ENCODE results near the gene PTPRN2.
"Not testable (repeated sequence)": the region's sequence is repeated elsewhere in the genome, so short reads cannot be mapped to it uniquely, and the experiment has no call there.

The PTPRN2 gene

DNA sequence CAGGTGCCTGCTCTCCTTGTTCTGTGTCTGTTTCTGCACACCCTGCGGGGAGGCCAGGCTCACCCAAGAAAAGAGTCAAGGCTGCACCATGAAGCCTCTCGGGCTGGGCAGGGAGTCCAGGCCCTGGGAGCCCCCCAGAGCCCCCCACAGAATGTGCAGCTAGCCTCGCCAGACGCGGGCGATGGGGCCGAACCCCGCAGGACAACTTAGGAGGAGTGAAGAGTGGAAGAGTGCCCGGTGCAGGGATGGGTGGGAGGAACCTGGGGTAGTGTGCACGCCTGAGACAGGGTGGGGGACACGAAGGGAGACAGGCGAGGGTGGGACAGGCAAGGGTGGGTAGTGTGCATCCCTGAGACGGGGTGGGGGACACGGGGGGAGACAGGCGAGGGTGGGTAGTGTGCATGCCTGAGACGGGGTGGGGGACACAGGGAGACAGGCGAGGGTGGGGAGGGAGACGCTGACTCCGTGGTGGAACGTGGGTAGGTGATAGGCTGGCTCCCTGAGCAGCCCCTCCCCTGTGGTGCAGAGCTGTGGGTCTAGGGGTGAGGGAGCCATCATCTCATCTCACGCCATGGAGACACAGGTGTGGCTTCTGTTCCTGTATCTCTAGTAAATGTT lies 635.5 kb downstream of the PTPRN2 start:
- no peak for DNase-seq

DNA sequence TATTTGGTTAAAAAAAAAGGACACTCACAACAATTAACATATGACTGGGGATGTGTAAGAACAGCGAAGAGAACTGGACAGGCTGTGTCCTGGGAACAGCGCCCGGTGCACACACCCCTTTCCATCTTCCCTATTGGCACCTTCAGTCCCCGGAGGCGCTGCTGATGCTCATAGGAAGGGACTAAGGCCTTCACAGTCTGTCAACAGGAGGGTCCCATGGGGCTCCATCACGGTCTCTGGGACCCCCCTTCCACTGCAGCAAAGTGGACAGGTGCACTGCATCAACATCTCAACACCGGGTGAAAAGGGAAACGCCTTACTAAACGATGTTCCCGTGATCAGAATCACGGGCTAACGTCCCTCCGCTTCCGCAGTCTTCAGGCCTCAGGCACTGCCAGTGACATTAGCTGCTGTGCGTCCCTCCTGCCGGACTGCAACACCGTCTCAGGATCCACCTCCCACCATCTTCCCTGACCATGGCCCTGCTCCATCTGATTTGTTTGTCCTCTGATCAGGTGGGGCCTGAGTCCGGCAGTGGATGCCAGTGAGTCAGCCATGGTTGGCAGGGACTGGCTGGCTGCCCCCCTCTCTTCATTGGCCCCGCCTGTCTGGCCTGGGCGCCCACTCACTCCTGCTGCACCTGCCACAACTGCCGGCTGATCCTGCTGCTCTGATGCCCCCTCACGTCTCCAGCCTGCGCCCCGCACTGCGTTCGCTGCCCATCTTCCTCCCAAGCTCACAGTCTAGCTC lies 636.1 kb downstream of the PTPRN2 start:
- no peak for DNase-seq

DNA sequence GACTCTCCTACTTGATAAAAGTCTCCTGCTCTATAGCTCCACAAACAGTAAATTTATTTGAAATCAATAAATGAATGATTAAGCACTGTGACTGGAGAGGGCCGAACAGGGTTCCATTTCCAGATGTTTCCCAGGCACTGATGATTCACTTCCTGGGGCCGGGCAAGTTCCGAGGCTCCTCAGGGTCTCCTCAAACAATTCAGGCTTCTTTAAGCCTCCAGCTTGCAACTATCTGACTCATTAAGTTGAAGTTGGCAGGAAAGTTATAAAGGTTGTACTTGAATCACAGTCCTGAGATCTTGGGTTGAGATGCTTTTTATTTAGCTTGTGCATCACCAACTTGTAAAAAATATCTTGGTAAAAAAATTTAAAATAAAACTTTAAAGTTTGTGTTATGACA lies 637.9 kb downstream of the PTPRN2 start:
- DNase-seq: no peak

DNA sequence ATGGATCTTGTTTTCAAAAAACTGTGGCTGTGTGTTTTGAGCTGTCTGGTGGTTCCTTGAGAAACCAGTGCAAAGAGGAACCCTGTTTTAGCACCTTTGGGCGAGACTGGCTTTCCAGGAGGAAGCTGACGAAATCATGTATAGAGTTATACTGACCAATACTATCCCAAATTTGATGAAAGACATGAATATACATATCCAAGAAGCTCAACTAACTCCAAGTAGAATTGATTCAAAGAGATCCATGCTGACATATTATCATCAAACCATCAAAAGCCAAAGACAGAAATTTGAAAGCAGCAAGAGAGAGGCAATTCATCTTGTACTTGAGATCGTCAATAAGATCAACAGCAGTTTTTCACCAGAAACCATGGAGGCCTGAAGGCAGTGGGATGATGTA lies 640.1 kb downstream of the PTPRN2 start:
- DNase-seq: no peak

DNA sequence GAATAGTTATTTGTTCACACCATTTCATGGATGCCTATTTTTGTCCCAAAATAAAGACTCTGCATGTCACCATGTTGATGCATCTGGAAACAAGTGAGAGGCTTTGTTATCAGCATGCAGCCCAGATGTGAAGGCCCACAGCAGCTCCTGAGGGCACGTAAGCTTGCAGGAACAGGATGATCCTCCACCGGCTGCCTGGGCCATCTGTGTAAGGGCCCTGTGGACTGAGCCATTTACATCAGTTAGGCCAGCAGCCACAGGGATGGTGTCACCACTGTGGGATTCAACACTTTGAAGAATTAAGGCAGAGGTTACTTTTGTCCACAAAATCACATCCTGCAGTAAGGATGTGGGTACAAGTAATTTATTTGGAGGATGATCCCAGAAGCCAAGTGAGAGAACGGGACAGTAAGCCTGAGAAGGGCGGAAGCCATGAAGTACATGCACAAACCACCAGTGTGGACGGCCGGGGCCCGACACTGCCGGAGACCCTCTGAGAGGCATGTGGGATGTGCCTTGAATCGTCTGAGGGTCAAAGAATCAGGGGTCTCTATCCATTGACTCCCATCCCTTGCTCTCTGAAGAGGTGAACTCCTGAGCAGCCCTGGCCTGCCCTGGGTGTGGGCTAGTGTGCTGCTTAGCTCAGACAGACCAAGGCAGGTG lies 641.1 kb downstream of the PTPRN2 start:
- DNase-seq: no peak

DNA sequence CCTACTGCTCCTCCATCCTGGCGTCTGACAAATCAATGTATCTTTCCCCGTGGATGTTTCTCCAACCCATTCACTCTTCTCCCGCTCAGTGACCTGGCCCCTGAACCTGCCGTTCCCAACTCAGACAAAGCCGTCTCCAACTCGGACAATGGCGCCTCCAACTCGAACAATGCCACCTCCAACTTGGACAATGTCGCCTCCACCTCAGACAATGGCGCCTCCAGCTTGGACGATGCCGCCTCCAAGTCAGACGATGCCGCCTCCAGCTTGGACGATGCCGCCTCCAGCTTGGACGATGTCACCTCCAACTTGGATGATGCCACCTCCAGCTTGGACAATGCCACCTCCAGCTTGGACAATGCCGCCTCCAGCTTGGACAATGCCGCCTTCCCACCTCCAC lies 642.2 kb downstream of the PTPRN2 start:
- DNase-seq: no peak

DNA sequence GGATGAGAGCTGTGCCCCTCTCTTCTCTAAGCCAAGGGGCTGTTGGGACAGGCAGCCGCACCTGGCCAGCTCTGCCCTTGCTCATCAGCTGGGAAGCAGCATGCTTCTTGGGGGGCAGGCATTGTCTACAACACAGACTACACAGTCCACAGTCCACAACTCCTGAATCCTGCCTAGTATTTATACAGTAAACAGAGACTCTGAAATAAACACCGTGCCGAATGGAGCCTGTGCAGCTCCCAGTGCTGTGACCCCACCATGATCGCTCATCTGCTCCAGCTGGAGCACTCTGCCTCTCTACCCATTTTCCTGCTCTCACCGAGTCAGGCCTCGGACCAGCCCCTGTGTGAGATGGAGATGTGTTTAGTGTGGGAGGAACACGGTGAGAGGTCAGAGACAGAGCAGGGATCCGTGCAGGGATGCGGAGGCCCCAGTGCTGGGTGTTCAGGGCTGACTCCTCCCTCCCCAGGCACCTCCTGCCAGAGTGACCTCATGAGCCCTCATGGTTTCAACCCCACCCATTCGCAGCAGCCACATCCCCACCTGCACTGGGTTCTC lies 642.8 kb downstream of the PTPRN2 start:
- no peak for DNase-seq

DNA sequence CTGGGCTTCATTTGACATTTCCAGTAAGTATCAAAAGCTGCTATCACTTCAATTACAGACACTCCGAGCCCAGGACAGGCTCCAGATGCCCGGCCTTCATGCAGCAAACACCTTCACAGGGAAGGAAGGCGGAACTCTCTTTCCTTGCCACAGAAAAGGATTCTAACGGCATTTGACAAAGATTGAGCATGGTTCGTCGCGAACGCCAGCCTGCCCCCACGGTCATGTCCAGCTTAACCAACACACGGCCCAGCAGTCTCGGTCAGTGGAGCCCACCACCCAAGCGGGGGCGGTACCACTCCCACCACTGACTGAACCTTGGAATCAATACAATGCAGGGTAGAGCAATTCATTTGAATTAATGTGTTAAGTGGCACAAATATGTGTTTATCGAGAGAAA lies 643.6 kb downstream of the PTPRN2 start:
- no peak for DNase-seq

DNA sequence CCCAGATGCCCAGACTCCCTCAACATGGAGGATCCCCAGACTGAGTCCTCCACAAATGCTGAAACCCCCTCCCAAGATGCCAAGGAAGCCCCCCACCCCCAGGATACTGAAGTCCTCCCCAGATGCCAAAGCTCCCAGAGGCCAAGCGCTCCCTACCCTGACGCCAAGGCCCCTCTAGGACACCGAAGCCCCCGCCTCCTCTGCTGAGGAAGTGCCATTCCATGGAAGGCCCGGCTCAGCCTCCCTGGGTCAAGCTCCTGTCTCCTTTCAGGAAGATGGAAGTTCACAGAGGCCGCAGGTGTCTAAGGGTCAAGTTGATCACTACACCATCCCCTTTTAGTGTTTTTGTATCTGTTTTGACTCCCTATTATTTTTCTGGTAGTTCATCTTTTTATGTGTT lies 644.1 kb downstream of the PTPRN2 start:
- DNase-seq: no peak

DNA sequence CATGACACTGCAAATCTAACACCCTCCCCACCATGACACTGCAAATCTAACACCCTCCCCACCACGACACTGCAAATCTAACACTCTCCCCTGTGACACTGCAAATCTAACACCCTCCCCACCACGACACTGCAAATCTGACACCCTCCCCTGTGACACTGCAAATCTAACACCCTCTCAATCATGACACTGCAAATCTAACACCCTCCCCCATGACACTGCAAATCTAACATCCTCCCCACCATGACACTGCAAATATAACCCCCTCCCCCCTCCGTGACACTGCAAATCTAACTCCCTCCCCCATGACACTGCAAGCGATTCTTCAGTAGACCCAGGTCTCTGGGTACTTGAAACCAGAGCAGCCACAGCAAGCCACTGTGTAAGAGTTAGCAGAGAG lies 646.4 kb downstream of the PTPRN2 start:
- DNase-seq: no peak

DNA sequence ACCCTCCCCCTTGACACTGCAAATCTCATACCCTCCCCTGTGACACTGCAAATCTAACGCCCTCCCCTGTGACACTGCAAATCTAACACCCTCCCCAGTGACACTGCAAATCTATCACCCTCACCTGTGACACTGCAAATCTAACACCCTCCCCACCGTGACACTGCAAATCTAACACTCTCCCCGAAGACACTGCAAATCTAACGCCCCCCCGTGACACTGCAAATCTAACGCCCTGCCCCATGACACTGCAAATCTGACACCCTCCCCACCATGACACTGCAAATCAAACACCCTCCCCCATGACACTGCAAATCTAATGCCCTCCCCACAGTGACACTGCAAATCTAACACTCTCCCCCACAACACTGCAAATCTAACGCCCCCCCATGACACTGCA lies 647.1 kb downstream of the PTPRN2 start:
- no peak for DNase-seq

DNA sequence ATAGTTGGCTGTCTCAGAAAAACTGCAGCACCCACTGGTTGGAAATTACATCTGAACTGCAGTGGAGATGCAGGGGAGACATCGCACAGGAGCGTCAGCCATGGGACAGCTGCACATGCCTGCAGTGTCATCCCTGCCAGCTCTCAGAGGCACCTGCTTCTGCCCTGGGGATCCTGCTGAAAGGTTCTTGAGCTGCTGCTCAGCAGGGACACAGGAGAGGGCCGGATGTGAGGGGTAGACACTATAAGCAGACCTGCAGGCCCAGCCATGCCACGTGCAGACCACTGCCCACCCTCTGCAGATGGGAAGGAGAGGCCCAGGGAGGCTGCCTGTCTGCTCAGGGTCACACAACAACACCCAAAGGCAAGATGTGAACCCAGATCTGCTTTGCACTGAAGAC lies 649.4 kb downstream of the PTPRN2 start:
- no peak for DNase-seq

DNA sequence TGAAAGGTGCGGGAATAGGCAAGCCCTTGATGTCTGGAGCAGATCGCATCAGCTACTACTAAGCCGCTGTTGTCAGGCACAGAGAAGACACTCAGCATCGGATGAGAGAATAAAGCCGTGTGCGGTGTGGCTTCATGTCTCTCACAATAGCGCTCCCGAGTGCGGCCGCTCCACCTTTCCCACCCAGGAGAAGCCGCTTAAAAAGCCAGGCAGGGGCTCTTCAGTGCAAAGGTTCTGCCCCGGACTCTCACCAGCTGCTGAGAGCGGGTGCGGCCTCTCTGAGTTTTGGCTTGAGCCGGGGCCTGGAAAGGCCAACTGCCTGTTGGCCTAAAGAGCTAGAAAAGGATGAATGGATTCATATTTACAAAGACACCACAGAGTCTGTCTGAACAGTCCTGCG lies 650.2 kb downstream of the PTPRN2 start:
- no peak for DNase-seq

DNA sequence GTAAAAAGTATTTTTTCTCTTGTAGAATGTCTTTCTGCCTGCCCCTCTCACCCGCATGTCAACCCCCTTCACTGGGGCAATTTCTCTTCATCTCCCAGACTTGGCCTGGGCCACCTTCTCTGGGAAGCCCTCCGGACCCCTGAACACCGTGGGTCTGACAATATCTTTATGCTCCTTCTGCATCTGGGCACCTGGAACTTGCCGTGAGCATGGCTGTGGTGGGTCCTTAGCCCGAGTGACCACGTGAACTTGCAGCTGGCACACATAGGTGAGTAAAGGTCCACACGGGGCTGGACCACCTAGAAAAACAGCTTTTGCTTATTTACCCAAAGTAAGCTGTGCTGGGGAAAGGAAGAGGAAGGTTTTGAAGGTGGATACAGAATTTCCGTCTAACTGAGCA lies 650.6 kb downstream of the PTPRN2 start:
- no peak for DNase-seq

DNA sequence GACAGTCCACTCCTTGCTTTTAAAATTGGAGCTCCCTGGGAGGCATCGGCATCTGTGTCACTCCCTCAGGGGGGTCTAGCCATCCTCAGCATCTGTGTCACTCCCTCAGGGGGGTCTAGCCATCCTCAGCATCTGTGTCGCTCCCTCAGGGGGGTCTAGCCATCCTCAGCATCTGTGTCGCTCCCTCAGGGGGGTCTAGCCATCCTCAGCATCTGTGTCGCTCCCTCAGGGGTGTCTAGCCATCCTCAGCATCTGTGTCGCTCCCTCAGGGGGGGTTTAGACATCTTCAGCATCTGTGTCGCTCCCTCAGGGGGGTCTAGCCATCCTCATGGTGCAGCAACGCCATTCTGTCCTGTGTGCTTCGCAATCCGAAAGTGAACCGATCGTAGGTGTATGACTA lies 651.9 kb downstream of the PTPRN2 start:
- not testable (repeated sequence) for DNase-seq

DNA sequence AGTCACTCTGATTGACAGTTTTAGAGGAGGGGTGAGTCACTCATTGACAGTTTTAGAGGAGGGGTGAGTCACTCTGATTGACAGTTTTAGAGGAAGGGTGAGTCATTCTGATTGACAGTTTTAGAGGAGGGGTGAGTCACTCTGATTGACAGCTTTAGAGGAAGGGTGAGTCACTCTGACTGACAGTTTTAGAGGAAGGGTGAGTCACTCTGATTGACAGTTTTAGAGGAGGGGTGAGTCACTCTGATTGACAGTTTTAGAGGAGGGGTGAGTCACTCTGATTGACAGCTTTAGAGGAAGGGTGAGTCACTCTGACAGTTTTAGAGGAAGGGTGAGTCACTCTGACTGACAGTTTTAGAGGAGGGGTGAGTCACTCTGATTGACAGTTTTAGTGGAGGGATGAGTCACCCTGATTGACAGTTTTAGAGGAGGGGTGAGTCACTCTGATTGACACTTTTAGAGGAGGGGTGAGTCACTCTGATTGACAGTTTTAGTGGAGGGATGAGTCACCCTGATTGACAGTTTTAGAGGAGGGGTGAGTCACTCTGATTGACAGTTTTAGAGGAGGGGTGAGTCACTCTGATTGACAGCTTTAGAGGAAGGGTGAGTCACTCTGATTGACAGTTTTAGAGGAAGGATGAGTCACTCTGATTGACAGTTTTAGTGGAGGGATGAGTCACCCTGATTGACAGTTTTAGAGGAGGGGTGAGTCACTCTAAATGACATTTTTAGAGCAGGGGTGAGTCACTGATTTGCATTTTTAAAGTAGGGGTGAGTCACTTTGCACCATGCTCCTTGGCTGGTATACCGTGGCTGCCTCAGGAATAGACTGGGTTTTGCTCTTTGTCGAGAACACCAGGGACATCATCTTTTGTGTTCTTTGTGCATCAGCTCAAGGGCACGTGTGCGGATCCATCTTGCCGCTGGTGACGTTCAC lies 654.1 kb downstream of the PTPRN2 start:
- DNase-seq: not testable (repeated sequence)

DNA sequence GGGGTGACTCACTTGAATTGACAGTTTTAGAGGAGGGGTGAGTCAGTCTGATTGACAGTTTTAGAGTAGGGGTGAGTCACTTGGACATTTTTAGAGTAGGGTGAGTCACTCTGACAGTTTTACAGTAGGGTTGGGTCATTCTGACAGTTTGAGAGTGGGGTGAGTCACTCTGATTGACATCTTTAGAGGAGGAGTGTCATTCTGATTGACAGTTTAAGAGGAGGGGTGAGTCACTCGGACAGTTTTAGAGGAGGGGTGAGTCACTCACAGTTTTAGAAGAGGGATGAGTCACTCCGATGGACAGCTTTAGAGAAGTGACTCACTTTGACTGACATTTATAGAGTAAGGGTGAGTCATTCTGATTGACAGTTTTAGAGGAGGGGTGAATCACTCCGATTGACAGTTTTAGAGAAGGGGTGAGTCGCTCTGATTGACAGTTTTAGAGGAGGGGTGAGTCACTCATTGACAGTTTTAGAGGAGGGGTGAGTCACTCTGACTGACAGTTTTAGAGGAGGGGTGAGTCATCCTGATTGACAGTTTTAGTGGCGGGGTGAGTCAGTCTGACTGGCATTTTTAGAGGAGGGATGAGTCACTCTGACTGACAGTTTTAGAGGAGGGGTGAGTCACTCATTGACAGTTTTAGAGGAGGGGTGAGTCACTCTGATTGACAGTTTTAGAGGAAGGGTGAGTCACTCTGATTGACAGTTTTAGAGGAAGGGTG lies 655.0 kb downstream of the PTPRN2 start:
- no peak for DNase-seq

DNA sequence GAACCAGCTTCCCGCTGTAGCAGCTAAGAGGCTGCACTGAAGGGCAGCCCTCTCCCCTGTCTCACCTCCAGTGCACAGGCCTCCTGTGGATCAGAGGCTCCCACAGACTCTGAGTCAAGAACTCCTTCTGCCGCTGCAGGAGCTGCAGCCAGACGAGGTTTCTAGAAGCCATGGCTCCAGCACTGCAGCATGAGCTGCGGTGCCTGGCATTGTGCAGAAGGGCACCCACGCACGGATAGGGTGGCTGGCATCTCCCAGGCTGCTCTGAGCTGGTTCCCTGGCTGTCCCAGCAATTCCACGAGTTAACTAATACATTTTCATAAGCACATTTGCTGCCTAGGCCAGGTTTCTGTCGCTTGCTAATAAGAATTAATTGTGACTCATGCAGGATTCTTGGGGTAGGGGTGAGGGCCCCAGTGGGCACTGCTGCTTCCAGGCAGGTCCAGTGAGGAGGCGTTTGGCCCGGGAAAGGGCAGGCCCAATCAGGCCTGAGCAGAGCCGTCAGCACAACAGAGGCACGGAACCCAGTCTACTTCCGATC lies 656.6 kb downstream of the PTPRN2 start:
- no peak for DNase-seq

DNA sequence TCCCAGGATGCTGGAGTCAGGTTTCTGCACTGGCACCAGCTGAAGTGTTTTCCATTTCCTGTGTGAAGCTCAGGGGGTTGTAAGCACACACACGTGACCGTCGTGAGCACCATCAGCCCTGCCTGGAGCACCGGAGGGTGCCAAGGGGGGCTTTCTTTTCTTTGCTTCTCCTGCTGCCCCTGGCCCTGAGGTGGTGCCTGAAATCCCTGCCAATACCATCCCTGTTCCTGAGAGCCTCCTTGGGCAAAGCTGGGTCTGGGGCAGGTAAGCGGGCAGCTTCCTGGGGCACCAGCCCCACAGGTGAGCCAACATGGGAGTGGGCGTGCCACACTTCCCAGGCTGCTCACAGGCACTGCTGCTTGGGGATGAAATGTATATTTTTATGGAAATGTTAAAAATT lies 657.2 kb downstream of the PTPRN2 start:
- DNase-seq: peak; percentile 9

DNA sequence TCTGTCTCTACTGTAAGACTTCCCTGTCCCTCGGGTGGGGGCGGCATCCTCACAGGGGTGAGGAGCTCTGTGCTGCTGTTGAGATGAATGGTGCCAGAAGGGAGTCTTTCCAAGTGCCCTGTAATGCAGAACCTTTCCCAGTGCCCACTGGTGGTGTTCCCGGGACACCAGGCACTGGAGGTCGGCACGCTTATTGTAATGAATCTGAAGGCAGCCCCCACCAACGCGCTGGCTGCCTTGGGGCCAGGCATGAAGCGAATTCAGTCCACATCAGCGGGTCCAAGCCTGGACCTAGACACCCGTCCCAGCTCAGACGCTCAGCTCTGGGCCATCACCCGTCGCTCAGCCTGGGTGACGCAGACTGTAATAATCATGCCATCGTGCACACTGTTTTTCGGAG lies 658.0 kb downstream of the PTPRN2 start:
- no peak for DNase-seq

DNA sequence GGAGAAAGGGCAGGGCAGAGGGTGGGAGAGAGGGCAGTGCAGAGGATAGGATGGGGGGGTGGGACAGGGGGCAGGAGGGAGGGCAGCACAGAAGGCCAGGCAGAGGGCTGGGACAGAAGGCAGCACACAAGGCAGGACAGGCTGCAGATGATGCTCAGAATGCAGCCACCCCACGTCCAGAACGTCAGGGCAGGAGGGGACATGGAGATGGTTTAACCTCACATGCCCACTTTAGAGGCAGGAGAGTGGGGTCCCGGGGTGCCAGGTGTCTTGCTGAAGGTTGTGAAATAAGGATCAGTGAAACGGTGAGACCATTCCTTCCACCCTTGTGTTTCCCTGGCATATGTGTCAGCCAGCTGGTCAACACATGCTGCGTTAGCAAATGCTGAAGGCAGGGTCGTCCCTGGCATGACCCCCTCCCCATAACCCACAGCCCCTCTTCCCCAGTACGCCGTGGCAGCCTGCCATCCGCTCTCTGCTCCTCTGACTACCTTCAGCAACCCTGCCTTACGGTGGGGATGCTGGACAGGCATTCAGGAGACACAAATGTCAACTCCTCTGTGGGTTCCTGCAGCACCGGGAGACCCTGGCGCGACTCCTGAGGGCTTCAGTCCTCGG lies 658.7 kb downstream of the PTPRN2 start:
- no peak for DNase-seq
